Hepatocyte (in vitro differentiated cells): ENCODE results near the gene MEIKIN. TPM values are rescaled to one million over a fixed set of nuclear protein-coding genes. Genes with fewer than 3 reads are reported as not detected.

ENCODE experiments used
- DNase-seq: peaks from one replicate; pipeline ENCODE4 v3.0.0-alpha.2; 2016; ENCODE audit warnings: low spot score
- H2AFZ ChIP-seq: fragments of 200-600 bp; sonication (generic); 2 replicates; pipeline ENCODE4 v1.6.0; 2016; ENCODE audit warnings: antibody characterized with exemption, mild to moderate bottlenecking
- H3K27ac ChIP-seq: fragments of 200-600 bp; sonication (generic); 2 replicates; pipeline ENCODE4 v1.5.1; 2016; ENCODE audit warnings: mild to moderate bottlenecking
- H3K27me3 ChIP-seq: fragments of 200-600 bp; sonication (generic); 2 replicates; pipeline ENCODE4 v1.6.1; 2016
- H3K36me3 ChIP-seq: fragments of 200-600 bp; sonication (generic); replicated peaks from 2 replicates; pipeline ENCODE4 v1.5.1; 2016; ENCODE audit warnings: low read depth; ENCODE audit not compliant: insufficient read depth
- H3K4me1 ChIP-seq: fragments of 200-600 bp; sonication (generic); 2 replicates; pipeline ENCODE4 v1.5.1; 2016; ENCODE audit warnings: mild to moderate bottlenecking, moderate library complexity; ENCODE audit not compliant: insufficient read depth
- H3K4me2 ChIP-seq: fragments of 200-600 bp; sonication (generic); 2 replicates; pipeline ENCODE4 v1.6.0; 2016
- H3K4me3 ChIP-seq: fragments of 200-600 bp; sonication (generic); 2 replicates; pipeline ENCODE4 v1.5.1; 2016; ENCODE audit warnings: mild to moderate bottlenecking
- H3K79me2 ChIP-seq: fragments of 200-600 bp; sonication (generic); 2 replicates; pipeline ENCODE4 v1.6.0; 2017; ENCODE audit warnings: mild to moderate bottlenecking
- H3K9me2 ChIP-seq: fragments of 200-600 bp; sonication (generic); replicated peaks from 2 replicates; pipeline ENCODE4 v1.6.0; 2017; ENCODE audit warnings: mild to moderate bottlenecking; ENCODE audit not compliant: insufficient read depth
- H3K9me3 ChIP-seq: fragments of 200-600 bp; sonication (generic); 2 replicates; pipeline ENCODE4 v1.5.1; 2016; ENCODE audit warnings: low read depth, mild to moderate bottlenecking
- H4K20me1 ChIP-seq: fragments of 200-600 bp; sonication (generic); 2 replicates; pipeline ENCODE4 v1.6.0; 2016; ENCODE audit warnings: mild to moderate bottlenecking; ENCODE audit not compliant: insufficient read depth, poor library complexity, severe bottlenecking
- CTCF ChIP-seq: fragments of 200-600 bp; sonication (generic); IDR thresholded peaks from 2 replicates; pipeline ENCODE4 v1.5.1; 2016; ENCODE audit warnings: antibody characterized with exemption, mild to moderate bottlenecking; ENCODE audit not compliant: poor library complexity
- EZH2 ChIP-seq: fragments of 200-600 bp; sonication (generic); IDR thresholded peaks from 2 replicates; pipeline ENCODE4 v1.6.1; 2016; ENCODE audit warnings: antibody characterized with exemption, mild to moderate bottlenecking, borderline replicate concordance
- EZH2phosphoT487 ChIP-seq: fragments of 200-600 bp; sonication (generic); IDR thresholded peaks from one replicate; pipeline ENCODE4 v1.6.1; 2018; ENCODE audit warnings: antibody characterized with exemption, mild to moderate bottlenecking, low read depth, moderate library complexity; ENCODE audit not compliant: unreplicated experiment, severe bottlenecking
- WGBS: methylation state at CpG from one replicate; pipeline ENCODE4 v1.1.6; 2016; ENCODE audit warnings: low lambda C conversion rate; ENCODE audit errors: missing lambda C conversion rate; 5-methylcytosine and 5-hydroxymethylcytosine counted together
- polyA plus RNA-seq: library from polyadenylated mRNA; unstranded; fragments of >200 nt; fragmentation: Nextera tagmentation; extraction: Ambion mirVana; gene quantifications from 2 replicates; pipeline ENCODE4 v1.2.1, GENCODE V29; 2016
- total RNA-seq: library from RNA; depleted of rRNA; stranded (reverse); fragments of >200 nt; gene quantifications from 2 replicates; pipeline ENCODE4 v1.2.3, GENCODE V29; 2014

The MEIKIN gene
- total and polyA plus RNA-seq, 2 experiments from 2014 or later = not detected

DNA sequence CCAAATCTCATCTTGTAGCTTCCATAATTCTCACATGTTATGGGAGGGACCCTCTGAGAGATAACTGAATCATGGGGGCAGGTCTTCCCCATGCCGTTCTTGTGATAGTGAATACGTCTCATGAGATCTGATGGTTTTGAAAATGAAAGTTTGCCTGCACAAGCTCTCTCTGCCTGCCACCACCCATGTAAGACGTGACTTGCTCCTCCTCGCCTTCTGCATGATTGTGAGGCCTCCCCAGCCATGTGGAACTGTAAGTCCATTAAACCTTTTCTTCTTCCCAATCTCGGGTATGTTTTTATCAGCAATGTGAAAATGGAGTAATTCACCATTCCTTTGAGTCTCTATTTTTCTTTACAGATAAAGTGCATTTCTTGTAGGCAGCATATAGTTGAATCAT is 81.8 kb downstream of the MEIKIN start:
- DNase-seq = no peak
- H3K9me3 ChIP-seq = peaks cover 5% of the 10 kb centered on the region

GRCh38 chr5:131857388-131857787 is 88.1 kb downstream of the MEIKIN start:
- DNase-seq = no peak
- Histone ChIP-seq H3K4me2 (no peak overlapping the region), H3K9me3 (no peaks in the 10 kb centered on the region), H2AFZ (no peak overlapping the region), H4K20me1 (no peaks in the 10 kb centered on the region), H3K36me3 (no peaks in the 10 kb centered on the region), H3K4me1 (no peaks in the 10 kb centered on the region), H3K79me2 (no peaks in the 10 kb centered on the region), H3K27ac (no peak overlapping the region), H3K27me3 (peaks cover 4% of the 10 kb centered on the region), H3K9me2 (no peaks in the 10 kb centered on the region), H3K4me3 (no peak overlapping the region)
- 92% methylated on average over 10 of the region's 10 CpGs for WGBS
- TF ChIP-seq EZH2 (no peak), CTCF (no peak), EZH2phosphoT487 (no peak)

More for the DNA sequence above, 81.8 kb downstream of the MEIKIN start:
- H3K36me3 ChIP-seq = no peaks in the 10 kb centered on the region
- no peaks in the 10 kb centered on the region for H3K27me3 ChIP-seq
- no peak overlapping the region for H3K4me3 ChIP-seq
- no peaks in the 10 kb centered on the region for H4K20me1 ChIP-seq
- H3K4me1 ChIP-seq = no peaks in the 10 kb centered on the region
- no peaks in the 10 kb centered on the region for H3K79me2 ChIP-seq
- H2AFZ ChIP-seq = no peak overlapping the region
- TF ChIP-seq CTCF = no peak
- no peak for TF ChIP-seq EZH2phosphoT487
- TF ChIP-seq EZH2 = no peak
- no peak overlapping the region for H3K4me2 ChIP-seq
- no peak overlapping the region for H3K27ac ChIP-seq
- no peaks in the 10 kb centered on the region for H3K9me2 ChIP-seq
- 77% methylated on average over 5 of the region's 5 CpGs for WGBS

- H3K27me3 ChIP-seq = peaks cover 4% of the 10 kb centered on the region
- H3K79me2 ChIP-seq = no peaks in the 10 kb centered on the region
- H3K4me2 ChIP-seq = no peak overlapping the region
- H3K4me1 ChIP-seq = no peaks in the 10 kb centered on the region
- no peaks in the 10 kb centered on the region for H3K36me3 ChIP-seq
- no peak overlapping the region for H3K27ac ChIP-seq
- H3K9me3 ChIP-seq = no peaks in the 10 kb centered on the region
- WGBS = 88% methylated on average over 3 of the region's 3 CpGs
- H3K9me2 ChIP-seq = no peaks in the 10 kb centered on the region
- H2AFZ ChIP-seq = no peak overlapping the region
- TF ChIP-seq EZH2phosphoT487 (no peak), EZH2 (no peak), CTCF (no peak)
- DNase-seq = no peak
- no peaks in the 10 kb centered on the region for H4K20me1 ChIP-seq
- no peak overlapping the region for H3K4me3 ChIP-seq
These were observed 90.0 kb downstream of the MEIKIN start for GRCh38 chr5:131855452-131855851.

GRCh38 chr5:131854134-131854533 is 91.3 kb downstream of the MEIKIN start:
- H3K9me2 ChIP-seq = no peaks in the 10 kb centered on the region
- H3K79me2 ChIP-seq = no peaks in the 10 kb centered on the region
- H3K36me3 ChIP-seq = no peaks in the 10 kb centered on the region
- H3K4me3 ChIP-seq = no peak overlapping the region
- peaks cover 4% of the 10 kb centered on the region for H3K27me3 ChIP-seq
- DNase-seq = no peak
- H4K20me1 ChIP-seq = no peaks in the 10 kb centered on the region
- TF ChIP-seq EZH2 (no peak), CTCF (no peak), EZH2phosphoT487 (no peak)
- H3K4me2 ChIP-seq = no peak overlapping the region
- no peak overlapping the region for H3K27ac ChIP-seq
- H3K9me3 ChIP-seq = no peaks in the 10 kb centered on the region
- H3K4me1 ChIP-seq = no peaks in the 10 kb centered on the region
- no peak overlapping the region for H2AFZ ChIP-seq
